C4-2B (cell line): ENCODE results near the gene SPOCK3.

Source experiments
- H3K27ac ChIP-seq: fragments of 450-650 bp; 2 replicates; pipeline ENCODE4 v1.5.1; 2017
- CTCF ChIP-seq: fragments of 450-650 bp; conservative IDR thresholded peaks from 2 replicates; pipeline ENCODE4 v1.5.1; 2017; ENCODE audit warnings: mild to moderate bottlenecking
- ZFX ChIP-seq: fragments of 450-650 bp; IDR thresholded peaks from 2 replicates; pipeline ENCODE4 v1.6.1; 2017

The SPOCK3 gene

GRCh38 chr4:167233685-167234315, 494 bp downstream of the SPOCK3 start:
- no peak overlapping the region for H3K27ac ChIP-seq
- no peak for TF ChIP-seq ZFX
- TF ChIP-seq CTCF, result no peak

GRCh38 chr4:167232805-167233684, 1.2 kb downstream of the SPOCK3 start:
- TF ChIP-seq CTCF (no peak), ZFX (no peak)
- H3K27ac ChIP-seq, result no peak overlapping the region

GRCh38 chr4:167230744-167231143, 3.5 kb downstream of the SPOCK3 start:
- TF ChIP-seq ZFX (no peak), CTCF (no peak)
- H3K27ac ChIP-seq, result no peak overlapping the region

GRCh38 chr4:167222099-167222498, 12.2 kb downstream of the SPOCK3 start:
- no peak for TF ChIP-seq CTCF
- TF ChIP-seq ZFX, result no peak
- H3K27ac ChIP-seq, result no peak overlapping the region

GRCh38 chr4:167221084-167221483, 13.2 kb downstream of the SPOCK3 start:
- TF ChIP-seq CTCF (no peak), ZFX (no peak)
- no peak overlapping the region for H3K27ac ChIP-seq

- no peak overlapping the region for H3K27ac ChIP-seq
- TF ChIP-seq ZFX (no peak), CTCF (no peak)
Measured at GRCh38 chr4:167218022-167218608, 16.2 kb downstream of the SPOCK3 start.

GRCh38 chr4:167216783-167217182, 17.5 kb downstream of the SPOCK3 start:
- no peak overlapping the region for H3K27ac ChIP-seq
- TF ChIP-seq ZFX, result no peak
- TF ChIP-seq CTCF, result no peak
